Mucosa of stomach (tissue), 1 donor: ENCODE data around the gene SIRPA.

Experiments
- H3K27me3 ChIP-seq: one replicate; pipeline ENCODE4 v1.7.0; 2013; ENCODE audit warnings: mild to moderate bottlenecking, low read length; ENCODE audit not compliant: control insufficient read depth, insufficient read depth
- H3K36me3 ChIP-seq: one replicate; pipeline ENCODE4 v1.7.0; 2013; ENCODE audit warnings: low read length; ENCODE audit not compliant: control insufficient read depth, insufficient read depth
- H3K4me1 ChIP-seq: one replicate; pipeline ENCODE4 v1.7.0; 2013; ENCODE audit warnings: mild to moderate bottlenecking, low read length; ENCODE audit not compliant: control insufficient read depth, insufficient read depth
- H3K4me3 ChIP-seq: one replicate; pipeline ENCODE4 v1.7.0; 2013; ENCODE audit warnings: low read length
- H3K9ac ChIP-seq: one replicate; pipeline ENCODE4 v1.7.0; 2013; ENCODE audit warnings: mild to moderate bottlenecking, low read length, moderate library complexity
- H3K9me3 ChIP-seq: one replicate; pipeline ENCODE4 v1.7.0; 2013; ENCODE audit warnings: mild to moderate bottlenecking, low read length, moderate library complexity; ENCODE audit not compliant: control insufficient read depth
- donor health status: Pancreatic carcinoma.

The SIRPA gene

GRCh38 chr20:1893721-1894470, 1.3 kb upstream of the SIRPA start:
- H3K36me3 ChIP-seq = no peaks in the 10 kb centered on the region
- no peaks in the 10 kb centered on the region for H3K9me3 ChIP-seq
- no peak overlapping the region for H3K4me3 ChIP-seq
- H3K9ac ChIP-seq = peak overlapping the region; percentile 47
- H3K4me1 ChIP-seq = peaks cover 9% of the 10 kb centered on the region
- H3K27me3 ChIP-seq = peaks cover 23% of the 10 kb centered on the region

DNA sequence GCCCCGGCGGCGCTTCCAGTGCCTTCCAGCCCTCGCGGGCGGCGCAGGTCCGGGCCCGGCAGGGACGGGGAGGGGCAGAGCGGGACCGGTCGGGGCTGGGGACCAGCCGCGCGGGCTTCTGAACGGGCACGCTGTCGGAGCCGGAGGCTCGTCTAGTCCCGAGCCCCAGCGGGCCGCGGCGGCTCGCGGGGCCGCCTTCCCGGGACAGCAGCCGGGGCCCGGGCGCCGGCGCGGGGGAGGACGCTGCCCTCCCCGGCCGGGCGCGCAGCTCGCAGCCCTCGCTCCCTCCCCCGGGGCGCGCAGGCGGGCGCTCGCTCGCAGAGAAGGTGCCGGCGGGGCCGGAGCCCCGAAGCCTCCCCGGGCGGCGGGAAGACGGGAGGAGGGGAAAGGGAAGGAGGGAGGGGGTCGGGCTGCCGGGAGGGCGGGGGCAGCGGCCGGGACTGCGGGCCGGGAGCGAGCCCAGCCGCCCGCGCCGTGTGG, 696 bp upstream of the SIRPA start:
- peaks cover 9% of the 10 kb centered on the region for H3K4me1 ChIP-seq
- no peaks in the 10 kb centered on the region for H3K36me3 ChIP-seq
- no peak overlapping the region for H3K4me3 ChIP-seq
- peaks cover 23% of the 10 kb centered on the region for H3K27me3 ChIP-seq
- peak overlapping the region; percentile 47 for H3K9ac ChIP-seq
- no peaks in the 10 kb centered on the region for H3K9me3 ChIP-seq

DNA sequence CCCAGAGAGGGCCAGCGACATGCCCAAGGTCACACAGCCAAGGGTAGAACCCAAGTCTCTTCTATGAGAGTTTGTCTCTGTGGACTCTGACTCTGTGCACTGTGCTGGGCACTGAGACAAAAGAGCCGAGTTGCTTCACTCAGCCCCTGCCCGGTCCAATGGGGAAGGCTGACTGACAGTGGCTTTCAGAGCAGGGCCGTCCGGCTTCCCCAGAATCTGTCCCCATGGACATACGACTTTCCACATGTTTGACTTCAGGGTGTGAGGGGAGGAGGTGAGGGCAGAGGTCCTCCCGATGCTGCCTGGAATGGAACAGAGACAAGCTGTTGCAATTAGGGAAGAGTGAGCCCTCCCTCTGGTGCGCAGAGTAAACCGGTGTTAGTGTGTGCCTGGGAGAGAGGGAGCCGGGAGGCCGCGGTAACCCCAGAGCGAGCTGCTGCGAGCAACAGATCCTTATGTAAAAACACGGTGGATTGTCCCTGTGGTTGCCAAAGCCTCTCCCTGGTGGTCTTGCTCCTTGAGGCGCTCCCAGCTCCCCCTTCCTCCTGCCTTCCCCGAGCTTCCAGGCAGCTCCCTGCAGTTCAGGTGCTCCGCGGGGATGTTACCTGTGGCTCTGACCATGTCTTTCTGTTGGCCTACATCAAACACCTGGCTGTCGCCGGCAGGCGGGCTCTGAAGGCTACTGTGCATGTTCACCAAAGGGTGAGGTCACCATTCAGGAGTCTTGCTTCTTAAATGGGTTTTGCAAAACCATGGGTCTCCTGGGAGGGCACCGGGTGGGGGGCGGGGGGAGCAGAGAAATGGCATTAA, 672 bp downstream of the SIRPA start:
- Histone ChIP-seq H3K36me3 (no peaks in the 10 kb centered on the region), H3K4me3 (peak overlapping the region; percentile 47), H3K9ac (peak overlapping the region; percentile 66), H3K4me1 (peaks cover 9% of the 10 kb centered on the region), H3K9me3 (no peaks in the 10 kb centered on the region), H3K27me3 (peaks cover 23% of the 10 kb centered on the region)

DNA sequence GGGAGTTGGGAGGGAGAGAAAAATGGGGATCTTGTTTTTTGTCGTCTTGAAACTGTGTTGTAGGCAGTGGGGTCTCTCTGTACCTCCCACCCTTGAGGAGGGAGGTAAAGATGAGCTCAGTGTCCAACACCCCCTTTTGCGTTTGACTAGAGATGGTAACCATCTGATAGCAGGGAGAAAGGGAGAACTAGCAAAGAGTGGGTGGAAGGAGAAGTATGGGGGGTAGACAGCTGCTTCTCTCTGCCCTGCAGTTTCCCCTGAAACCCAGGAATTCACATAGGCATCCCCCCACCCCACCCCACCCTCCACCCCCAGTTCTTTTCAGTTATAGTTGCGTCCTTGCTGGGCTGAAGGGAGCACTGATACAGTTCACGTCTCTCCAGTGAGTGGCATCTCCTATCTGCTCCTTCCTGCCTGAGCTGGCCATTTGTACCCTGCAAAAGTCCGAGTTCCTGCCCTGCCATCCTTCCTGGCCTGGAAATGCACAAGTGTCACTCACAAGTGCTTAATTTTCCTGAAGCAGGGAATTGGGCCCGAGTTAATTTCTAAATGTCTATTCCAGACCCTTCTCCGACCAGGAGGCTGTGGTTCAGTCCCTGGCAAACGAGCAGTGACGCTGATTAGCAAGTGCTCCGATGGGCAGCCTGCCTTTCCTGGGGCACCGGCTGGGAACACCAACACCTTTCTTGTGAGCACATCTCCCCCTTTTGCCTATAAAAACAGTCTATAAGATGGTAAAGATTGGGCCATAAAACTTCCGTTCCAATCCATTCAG, 1.5 kb downstream of the SIRPA start:
- peaks cover 23% of the 10 kb centered on the region for H3K27me3 ChIP-seq
- H3K9me3 ChIP-seq = no peaks in the 10 kb centered on the region
- no peak overlapping the region for H3K9ac ChIP-seq
- no peaks in the 10 kb centered on the region for H3K36me3 ChIP-seq
- peaks cover 9% of the 10 kb centered on the region for H3K4me1 ChIP-seq
- H3K4me3 ChIP-seq = no peak overlapping the region

DNA sequence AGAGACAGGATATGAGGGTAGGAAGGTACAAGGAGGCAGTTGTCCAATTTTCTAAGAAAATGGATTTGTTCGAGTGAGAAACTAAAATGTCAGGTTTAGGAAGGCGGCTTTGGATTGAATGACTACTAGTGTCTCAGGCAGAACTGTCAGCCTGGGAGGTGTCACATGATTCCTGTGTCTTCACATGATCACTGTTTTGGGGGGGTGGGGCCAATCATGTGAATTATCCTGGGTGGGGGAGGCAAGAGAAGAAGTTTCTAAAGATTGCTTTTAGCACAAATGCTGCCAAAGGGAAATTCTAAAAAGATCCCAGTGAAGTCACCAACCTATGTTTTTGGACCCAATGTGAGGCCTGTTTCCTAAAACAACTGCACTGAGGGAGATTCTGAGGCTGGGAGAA, 2.3 kb downstream of the SIRPA start:
- no peaks in the 10 kb centered on the region for H3K36me3 ChIP-seq
- no peak overlapping the region for H3K9ac ChIP-seq
- no peak overlapping the region for H3K4me3 ChIP-seq
- peaks cover 15% of the 10 kb centered on the region for H3K27me3 ChIP-seq
- H3K4me1 ChIP-seq = peaks cover 9% of the 10 kb centered on the region
- no peaks in the 10 kb centered on the region for H3K9me3 ChIP-seq

DNA sequence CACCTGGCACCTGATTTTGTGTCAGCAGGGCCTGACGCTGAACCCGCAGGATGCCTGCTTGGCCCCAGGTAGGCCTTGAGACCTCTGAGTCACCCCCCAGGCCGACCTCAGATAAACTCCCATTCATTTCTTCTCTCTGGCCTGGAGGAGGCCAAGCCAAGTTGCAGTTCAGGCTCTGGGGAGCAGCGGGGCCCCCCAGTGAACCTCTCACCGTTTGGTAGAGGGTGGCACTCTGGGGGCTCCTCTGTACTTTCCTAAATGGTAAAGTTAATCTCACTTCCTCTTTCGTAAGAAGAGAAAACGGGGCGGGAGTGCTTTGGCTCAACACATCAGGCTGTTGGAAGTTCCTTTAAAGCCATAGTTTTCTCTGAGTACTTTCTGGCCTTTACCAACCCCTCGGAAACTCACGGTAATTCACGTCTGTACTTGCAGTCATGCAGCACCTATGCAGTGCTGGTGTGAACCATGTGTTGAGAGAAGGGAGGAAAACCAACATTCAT, 2.8 kb downstream of the SIRPA start:
- no peak overlapping the region for H3K9ac ChIP-seq
- no peaks in the 10 kb centered on the region for H3K36me3 ChIP-seq
- H3K27me3 ChIP-seq = peaks cover 15% of the 10 kb centered on the region
- no peak overlapping the region for H3K4me3 ChIP-seq
- H3K9me3 ChIP-seq = no peaks in the 10 kb centered on the region
- H3K4me1 ChIP-seq = peaks cover 9% of the 10 kb centered on the region

GRCh38 chr20:1898482-1899240, 3.5 kb downstream of the SIRPA start:
- no peaks in the 10 kb centered on the region for H3K36me3 ChIP-seq
- peaks cover 9% of the 10 kb centered on the region for H3K4me1 ChIP-seq
- peaks cover 11% of the 10 kb centered on the region for H3K27me3 ChIP-seq
- H3K9me3 ChIP-seq = no peaks in the 10 kb centered on the region
- H3K9ac ChIP-seq = no peak overlapping the region
- H3K4me3 ChIP-seq = no peak overlapping the region

GRCh38 chr20:1899241-1899525, 4.0 kb downstream of the SIRPA start:
- no peaks in the 10 kb centered on the region for H3K9me3 ChIP-seq
- H3K36me3 ChIP-seq = no peaks in the 10 kb centered on the region
- H3K27me3 ChIP-seq = peaks cover 11% of the 10 kb centered on the region
- peaks cover 9% of the 10 kb centered on the region for H3K4me1 ChIP-seq
- no peak overlapping the region for H3K9ac ChIP-seq
- no peak overlapping the region for H3K4me3 ChIP-seq

GRCh38 chr20:1900321-1900801, 5.2 kb downstream of the SIRPA start:
- Histone ChIP-seq H3K9ac (no peak overlapping the region), H3K4me1 (peaks cover 7% of the 10 kb centered on the region), H3K4me3 (no peak overlapping the region)

DNA sequence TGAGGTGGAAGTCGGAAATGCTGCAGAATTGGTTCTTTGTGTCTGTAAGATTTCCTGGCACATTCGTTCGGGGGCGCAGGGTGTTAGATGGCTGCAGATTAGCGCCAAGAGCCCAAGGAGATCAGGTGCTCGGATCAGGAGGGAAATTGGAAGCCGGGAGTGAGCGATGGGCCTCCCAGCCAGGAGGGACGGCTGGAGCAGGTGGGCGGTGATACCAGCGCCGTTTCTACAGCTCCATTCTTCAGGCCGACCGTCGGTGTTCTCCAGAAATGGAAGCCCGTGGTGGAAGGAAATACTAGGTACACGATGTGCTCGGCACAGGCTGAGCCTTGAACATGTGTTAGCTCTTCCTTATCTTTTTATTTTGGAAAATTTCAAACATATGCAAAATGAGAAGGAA, 6.5 kb downstream of the SIRPA start:
- no peaks in the 10 kb centered on the region for H3K4me1 ChIP-seq
- no peaks in the 10 kb centered on the region for H3K36me3 ChIP-seq
- no peaks in the 10 kb centered on the region for H3K27me3 ChIP-seq
- H3K9me3 ChIP-seq = no peaks in the 10 kb centered on the region
- no peak overlapping the region for H3K4me3 ChIP-seq
- H3K9ac ChIP-seq = no peak overlapping the region

More at GRCh38 chr20:1900321-1900801, 5.2 kb downstream of the SIRPA start:
- Histone ChIP-seq H3K36me3 (no peaks in the 10 kb centered on the region), H3K27me3 (peaks cover 10% of the 10 kb centered on the region), H3K9me3 (no peaks in the 10 kb centered on the region)

DNA sequence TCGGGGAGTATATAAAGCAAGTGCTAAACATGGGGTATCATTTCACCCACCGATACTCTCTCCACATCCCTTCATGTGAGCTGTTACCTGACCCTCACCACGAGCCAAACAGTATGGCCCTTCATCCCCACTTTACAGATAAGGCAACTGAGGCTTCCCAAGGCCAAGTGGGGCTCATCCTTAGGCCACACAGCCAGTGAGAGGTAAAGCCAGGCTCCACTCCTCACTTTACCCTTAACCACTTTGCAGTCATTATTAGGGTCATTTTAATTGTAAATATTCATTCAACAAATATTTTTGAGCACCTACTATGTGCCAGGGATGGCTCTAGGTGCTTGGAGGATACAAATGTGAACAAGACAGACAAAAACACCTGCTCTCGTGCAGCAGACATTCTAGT, 7.0 kb downstream of the SIRPA start:
- Histone ChIP-seq H3K27me3 (no peaks in the 10 kb centered on the region), H3K9ac (no peak overlapping the region), H3K4me1 (no peaks in the 10 kb centered on the region)

More for the DNA sequence above, 7.0 kb downstream of the SIRPA start:
- H3K4me3 ChIP-seq = no peak overlapping the region
- H3K9me3 ChIP-seq = no peaks in the 10 kb centered on the region
- no peaks in the 10 kb centered on the region for H3K36me3 ChIP-seq
